Measurements from ENCODE around the gene KCNE2.

The KCNE2 gene

GRCh38 chr21:34363733-34364132 lies at the start of gene KCNE2:
TSS of gene KCNE2 (plus strand) at chr21:34364006. CDS start at chr21:34370479, 6,473 bp downstream.
- DNase-seq (ENCODE audit: low read depth, low spot score), result no peak

- no peak for DNase-seq (ENCODE audit: low read depth, low spot score)
These were observed 44.2 kb upstream of the KCNE2 start for GRCh38 chr21:34319585-34319984.

- DNase-seq (ENCODE audit: low read depth, low spot score), result no peak
These were observed 43.8 kb upstream of the KCNE2 start for GRCh38 chr21:34320011-34320410.

GRCh38 chr21:34330055-34330454 lies 33.8 kb upstream of the KCNE2 start:
- no peak for DNase-seq (ENCODE audit: low read depth, low spot score)

GRCh38 chr21:34331726-34332125 lies 32.1 kb upstream of the KCNE2 start:
- no peak for DNase-seq (ENCODE audit: low read depth, low spot score)

GRCh38 chr21:34332347-34332746 lies 31.5 kb upstream of the KCNE2 start:
- DNase-seq (ENCODE audit: low read depth, low spot score), result no peak

- no peak for DNase-seq (ENCODE audit: low read depth, low spot score)
These were observed 30.6 kb upstream of the KCNE2 start for GRCh38 chr21:34333121-34333739.

- no peak for DNase-seq (ENCODE audit: low read depth, low spot score)
These were observed 28.5 kb upstream of the KCNE2 start for GRCh38 chr21:34335316-34335715.

- no peak for DNase-seq (ENCODE audit: low read depth, low spot score)
These were observed 27.6 kb upstream of the KCNE2 start for GRCh38 chr21:34336245-34336644.

- no peak for DNase-seq (ENCODE audit: low read depth, low spot score)
These were observed 26.9 kb upstream of the KCNE2 start for GRCh38 chr21:34336756-34337391.

- no peak for DNase-seq (ENCODE audit: low read depth, low spot score)
These were observed 26.1 kb upstream of the KCNE2 start for GRCh38 chr21:34337741-34338140.

- DNase-seq (ENCODE audit: low read depth, low spot score), result no peak
These were observed 25.6 kb upstream of the KCNE2 start for GRCh38 chr21:34338226-34338625.

- DNase-seq (ENCODE audit: low read depth, low spot score), result no peak
These were observed 23.7 kb upstream of the KCNE2 start for GRCh38 chr21:34340061-34340460.

GRCh38 chr21:34342476-34342875 lies 21.3 kb upstream of the KCNE2 start:
- DNase-seq (ENCODE audit: low read depth, low spot score), result no peak

GRCh38 chr21:34343347-34343746 lies 20.5 kb upstream of the KCNE2 start:
- no peak for DNase-seq (ENCODE audit: low read depth, low spot score)

- DNase-seq (ENCODE audit: low read depth, low spot score), result no peak
These were observed 19.9 kb upstream of the KCNE2 start for GRCh38 chr21:34343838-34344381.

- no peak for DNase-seq (ENCODE audit: low read depth, low spot score)
These were observed 19.2 kb upstream of the KCNE2 start for GRCh38 chr21:34344584-34344983.

GRCh38 chr21:34345091-34345871 lies 18.5 kb upstream of the KCNE2 start:
- peak; percentile 81 for DNase-seq (ENCODE audit: low read depth, low spot score)

- peak; percentile 63 for DNase-seq (ENCODE audit: low read depth, low spot score)
These were observed 17.9 kb upstream of the KCNE2 start for GRCh38 chr21:34345892-34346291.

- DNase-seq (ENCODE audit: low read depth, low spot score), result no peak
These were observed 14.8 kb upstream of the KCNE2 start for GRCh38 chr21:34348890-34349519.

- no peak for DNase-seq (ENCODE audit: low read depth, low spot score)
These were observed 12.0 kb upstream of the KCNE2 start for GRCh38 chr21:34351786-34352241.

- DNase-seq (ENCODE audit: low read depth, low spot score), result no peak
These were observed 11.2 kb upstream of the KCNE2 start for GRCh38 chr21:34352556-34352955.

All from smooth muscle cell of the brain vasculature (primary cell).